Measurements from ENCODE around the gene VWA8. TPM values are rescaled to one million over a fixed set of nuclear protein-coding genes. Genes with fewer than 3 reads are reported as not detected.

VWA8 gene
- total and polyA plus RNA-seq, 2 of the 8 experiments (the other 6 are each of a cell fraction or from before 2014, with no cell fraction given), result 5.9 to 19.6 TPM

GRCh38 chr13:41973247-41973741, 12.4 kb upstream of the VWA8 start (continued):
- TF ChIP-seq ASH2L (IDR thresholded peaks at IDR 0.05; ENCODE audit: low read length) (peak; percentile 48), POLR2A (IDR thresholded peaks at IDR 0.05; ENCODE audit: control extremely low read depth in 1 of 2, low read depth in 2 of 2, low read length in 2 of 2) (no peak), CREB1 (IDR thresholded peaks at IDR 0.05) (no peak), TEAD4 (IDR thresholded peaks at IDR 0.05; ENCODE audit: low read depth, low read length) (peak; percentile 43; the same call in 1 of the 2 replicates), SP1 (IDR thresholded peaks at IDR 0.05; ENCODE audit: low read depth, low read length) (no peak), SUZ12 (IDR thresholded peaks at IDR 0.05; ENCODE audit: low read length) (no peak), HDAC6 (IDR thresholded peaks at IDR 0.05; ENCODE audit: low read depth, low read length) (no peak), SIRT6 (IDR thresholded peaks at IDR 0.05; ENCODE audit: low read length) (no peak)
